Naive thymus-derived CD8-positive, alpha-beta T cell (primary cell): ENCODE results near the gene PARP15. TPM values are rescaled to one million over a fixed set of nuclear protein-coding genes. Genes with fewer than 3 reads are reported as not detected.

Source experiments
- ATAC-seq, 2 donors: fragments of 150-1000 bp; cut with Tn5 transposase in 1 of 2; sonication (Bioruptor Pico), chemical (Tn5 transposase) in 1 of 2; 1 replicate in 1 of 2; 2 replicates in 1 of 2; pipeline ENCODE4 v1.10.0; 2021; ENCODE audit warnings: mild to moderate bottlenecking in 2 of 2, moderate library complexity in 2 of 2
- POLR2A ChIA-PET: fragments of 350-600 bp; sonication (Branson Sonifier 250); formaldehyde crosslinking; loops from one replicate; lab custom pipeline; 2021; ENCODE audit warnings: antibody characterized with exemption; lab: Charles Lee
- DNase-seq, 10 donors: peaks; one replicate each; pipeline versions ENCODE4 v3.0.0 to v3.0.0-alpha.2; 2020 to 2022
- H3K27ac Mint-ChIP-seq, 10 donors: one replicate each; pipeline ENCODE4 v1.8.0; 2020 to 2022; ENCODE audit warnings: mild to moderate bottlenecking in 10 of 10, mixed read lengths in 10 of 10, moderate library complexity in 4 of 10, inconsistent platforms in 1 of 10
- H3K27me3 Mint-ChIP-seq, 5 donors: one replicate each; pipeline ENCODE4 v1.8.0; 2021 to 2022; ENCODE audit warnings: mixed read lengths in 5 of 5
- H3K36me3 Mint-ChIP-seq, 3 donors: one replicate each; pipeline ENCODE4 v1.8.0; 2020 to 2022; ENCODE audit warnings: mixed read lengths in 3 of 3, mild to moderate bottlenecking in 2 of 3, inconsistent platforms in 1 of 3
- H3K4me1 Mint-ChIP-seq, 4 donors: one replicate each; pipeline ENCODE4 v1.8.0; 2021 to 2022; ENCODE audit warnings: mixed read lengths in 4 of 4
- H3K4me3 Mint-ChIP-seq, 10 donors: one replicate each; pipeline ENCODE4 v1.8.0; 2020 to 2022; ENCODE audit warnings: mild to moderate bottlenecking in 10 of 10, mixed read lengths in 10 of 10, moderate library complexity in 6 of 10, inconsistent platforms in 1 of 10
- H3K9me3 Mint-ChIP-seq, 9 donors: one replicate each; pipeline ENCODE4 v1.8.0; 2020 to 2022; ENCODE audit warnings: mixed read lengths in 9 of 9, mild to moderate bottlenecking in 3 of 9, inconsistent platforms in 1 of 9, moderate library complexity in 1 of 9
- polyA plus RNA-seq, 3 donors: library from polyadenylated mRNA; unstranded; fragments of 300-500 nt; fragmentation: Illumina TruSeq; gene quantifications; one replicate each; pipeline ENCODE4 v1.2.3, GENCODE V29; 2021
- total RNA-seq, 8 experiments: library from RNA in 2 of 8; stranded (reverse) in 2 of 8; gene quantifications; one replicate each; pipeline ENCODE4 v1.2.3 and lab custom pipeline; 2021 to 2026

The PARP15 gene
- total and polyA plus RNA-seq, 5 experiments from 2014 or later = 5.4 to 61.9 (median 8.4) TPM

DNA sequence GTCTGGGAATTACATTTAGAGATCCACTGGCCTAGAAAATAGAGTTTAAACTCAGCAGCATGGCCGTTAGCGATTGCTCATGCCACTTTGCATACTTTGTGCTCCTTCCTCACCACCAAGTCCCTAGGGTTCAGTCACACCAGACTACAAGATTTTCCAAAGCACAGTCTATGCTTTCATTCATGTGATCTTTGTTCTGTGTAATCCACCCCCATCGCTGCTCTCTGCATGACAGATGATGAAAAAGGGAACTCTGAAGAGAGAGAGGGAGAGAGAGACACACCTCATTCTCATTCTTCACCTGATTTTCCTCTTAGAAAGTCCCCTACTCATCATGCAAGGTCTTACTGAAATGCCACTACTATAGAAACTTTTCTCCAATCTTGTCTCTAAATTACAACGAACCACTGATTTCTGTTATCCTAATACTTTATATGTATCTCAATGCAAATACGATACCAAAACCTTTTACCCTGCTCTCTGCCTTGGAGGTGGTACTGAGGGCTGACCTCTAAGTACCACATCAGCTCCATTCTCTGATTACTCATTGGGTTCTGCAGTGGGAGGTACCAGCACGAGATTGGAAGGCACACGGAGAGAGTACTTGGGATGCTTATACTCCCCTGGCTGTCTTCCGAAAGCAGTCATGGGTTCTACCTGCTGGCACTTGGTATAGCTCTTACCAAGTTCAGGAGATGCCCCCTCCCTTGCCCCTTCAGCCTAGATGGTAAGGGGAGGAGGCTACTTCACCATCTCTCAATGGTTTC is 1.1 kb upstream of the PARP15 start:
- peak in 1 of 2 donors; percentile 34 for ATAC-seq
- POLR2A ChIA-PET = interaction anchor here (0.6 to 3.4 kb wide), 5 partner anchors 8 to 589 kb away, joined by 3 to 29 read pairs (median 4); partner anchors contain the start of genes DTX3L and PARP9
- peak in 1 of 10 donors; percentile 19 for DNase-seq
- peaks cover 7 to 28% (median 18%) of the 10 kb centered on the region in 3 donors for H3K36me3 Mint-ChIP-seq
- H3K27me3 Mint-ChIP-seq = no peaks in the 10 kb centered on the region
- peaks cover 17 to 77% (median 44%) of the 10 kb centered on the region in 4 donors for H3K4me1 Mint-ChIP-seq
- H3K27ac Mint-ChIP-seq = peak overlapping the region in 8 of 10 donors; percentile 5 to 100 (median 96)
- H3K9me3 Mint-ChIP-seq = peaks cover 0 to 7% (median 2%) of the 10 kb centered on the region in 9 donors
- peak overlapping the region in 8 of 10 donors; percentile 16 to 100 (median 99) for H3K4me3 Mint-ChIP-seq

DNA sequence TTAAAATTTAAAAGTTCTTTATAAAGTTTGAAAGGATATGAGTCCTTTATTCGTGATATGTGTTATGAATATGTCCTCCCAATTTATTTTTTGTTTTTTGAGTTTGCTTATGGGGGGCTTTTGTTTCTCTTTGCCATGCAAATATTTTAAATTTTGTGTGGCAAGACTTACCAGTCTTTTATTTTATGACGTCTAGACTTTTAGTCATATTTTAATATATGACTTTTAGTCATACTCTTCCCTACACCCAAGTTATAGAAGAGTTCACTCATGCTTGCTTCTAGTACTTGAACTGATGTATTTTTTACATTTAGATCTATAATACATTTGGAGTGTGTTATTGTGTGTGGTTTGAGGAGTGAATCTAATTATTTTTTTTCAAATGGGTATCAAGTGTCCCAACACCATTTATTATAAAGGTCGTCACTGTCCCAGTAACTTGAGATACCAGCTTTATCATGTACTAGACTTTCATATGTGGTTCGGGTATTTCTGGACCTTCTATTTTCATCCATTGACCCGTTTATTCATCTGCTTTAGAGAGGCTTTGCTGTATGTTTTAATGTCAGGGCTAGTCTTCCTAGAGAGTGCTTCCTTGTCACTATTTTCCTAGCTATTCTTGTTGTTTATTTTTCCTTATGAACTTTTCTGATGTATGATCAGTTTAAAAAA is 755 bp downstream of the PARP15 start:
- Mint-ChIP-seq H3K4me3 (peak overlapping the region; percentile 96 to 100 (median 99)), H3K27me3 (no peaks in the 10 kb centered on the region), H3K36me3 (peaks cover 20 to 27% (median 24%) of the 10 kb centered on the region in 3 donors), H3K4me1 (peaks cover 14 to 71% (median 37%) of the 10 kb centered on the region in 4 donors), H3K27ac (peak overlapping the region; percentile 59 to 100 (median 97)), H3K9me3 (peaks cover 3 to 25% (median 18%) of the 10 kb centered on the region in 9 donors)
- DNase-seq (no peak), ATAC-seq (peak in 1 of 2 donors; percentile 27)
- POLR2A ChIA-PET = interaction anchor here (0.6 to 3.4 kb wide), 8 partner anchors 9 to 1000 kb away, joined by 3 to 29 read pairs (median 3); partner anchors contain the start of genes DTX3L, PARP14 and PARP9

DNA sequence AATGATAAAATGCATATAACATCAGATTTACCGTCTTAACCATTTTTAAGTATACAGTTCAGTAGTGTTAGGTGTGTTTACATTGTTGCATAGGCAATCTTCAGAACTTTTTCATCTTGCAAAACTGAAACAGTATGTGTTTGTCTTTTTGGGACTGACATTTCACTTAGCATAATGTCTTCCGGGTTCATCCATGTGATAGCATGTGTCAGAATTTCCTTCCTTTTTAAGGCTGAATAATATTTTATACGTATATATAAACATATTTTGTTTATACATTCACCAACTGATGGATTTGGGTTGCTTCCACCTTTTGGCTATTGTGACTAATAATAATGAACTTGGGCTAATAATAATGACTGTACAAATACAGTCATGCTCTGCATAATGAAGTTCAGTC is 3.0 kb downstream of the PARP15 start:
- POLR2A ChIA-PET = no interaction called here
- Mint-ChIP-seq H3K27me3 (no peaks in the 10 kb centered on the region), H3K4me3 (no peak overlapping the region), H3K9me3 (peaks cover 10 to 37% (median 22%) of the 10 kb centered on the region in 9 donors), H3K36me3 (peaks cover 36 to 38% (median 37%) of the 10 kb centered on the region in 3 donors), H3K4me1 (peaks cover 17 to 67% (median 32%) of the 10 kb centered on the region in 4 donors), H3K27ac (peak overlapping the region in 1 of 10 donors; percentile 97)
- DNase-seq (no peak), ATAC-seq (no peak)

DNA sequence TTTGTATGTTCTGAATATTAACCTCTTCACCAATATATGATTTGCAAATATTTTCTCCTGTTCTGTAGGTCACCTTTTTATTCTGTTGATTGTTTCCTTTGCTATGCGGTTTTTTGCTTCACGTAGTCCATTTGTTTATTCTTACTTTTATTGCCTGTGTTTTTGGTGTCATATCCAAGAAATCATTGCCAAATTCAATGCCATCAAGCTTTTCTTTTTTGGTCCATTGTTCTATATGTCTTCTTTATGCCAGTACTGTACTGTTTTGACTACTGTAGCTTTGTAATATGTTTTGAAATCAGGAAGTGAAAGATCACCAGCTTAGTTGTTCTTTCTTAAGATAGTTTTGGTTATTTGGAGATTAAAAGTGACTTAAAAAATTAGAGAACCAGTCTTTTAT is 4.2 kb downstream of the PARP15 start:
- ATAC-seq = no peak
- Mint-ChIP-seq H3K9me3 (peaks cover 10 to 37% (median 22%) of the 10 kb centered on the region in 9 donors), H3K36me3 (peaks cover 38 to 42% (median 40%) of the 10 kb centered on the region in 3 donors), H3K27me3 (no peaks in the 10 kb centered on the region), H3K4me1 (peaks cover 13 to 65% (median 28%) of the 10 kb centered on the region in 4 donors), H3K4me3 (no peak overlapping the region), H3K27ac (peak overlapping the region in 3 of 10 donors; percentile 3 to 97 (median 22))
- POLR2A ChIA-PET = interaction anchor here (0.9 kb wide), 1 partner anchor 18 kb away, joined by 3 read pairs; the partner anchor contains the start of genes DTX3L and PARP9
- no peak for DNase-seq

DNA sequence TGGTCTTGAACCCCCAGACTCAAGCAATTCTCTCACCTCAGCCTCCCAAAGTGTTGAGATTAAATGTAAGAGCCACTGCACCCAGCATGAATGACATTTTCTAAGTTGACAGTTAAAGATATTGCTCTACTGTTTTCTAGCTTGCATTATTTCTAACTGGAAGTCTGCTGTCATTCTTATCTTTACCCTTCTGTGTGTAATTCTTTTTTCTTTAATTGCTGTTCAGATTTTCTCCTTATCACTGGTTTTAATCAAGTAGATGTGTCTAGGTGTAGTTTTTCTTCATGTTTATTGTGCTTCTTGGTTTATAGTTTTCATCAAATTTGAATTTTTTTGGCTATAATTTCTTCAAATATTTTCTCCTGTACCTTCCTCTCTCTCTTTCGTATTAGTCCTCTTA is 4.9 kb downstream of the PARP15 start:
- Mint-ChIP-seq H3K4me1 (peaks cover 13 to 64% (median 26%) of the 10 kb centered on the region in 4 donors), H3K4me3 (no peak overlapping the region), H3K9me3 (peaks cover 10 to 37% (median 22%) of the 10 kb centered on the region in 9 donors), H3K36me3 (peaks cover 38 to 42% (median 39%) of the 10 kb centered on the region in 3 donors), H3K27ac (peak overlapping the region in 5 of 10 donors; percentile 6 to 74 (median 57)), H3K27me3 (no peaks in the 10 kb centered on the region)
- ATAC-seq (no peak), DNase-seq (no peak)
- POLR2A ChIA-PET = interaction anchor here (0.9 kb wide), 1 partner anchor 18 kb away, joined by 3 read pairs; the partner anchor contains the start of genes DTX3L and PARP9

DNA sequence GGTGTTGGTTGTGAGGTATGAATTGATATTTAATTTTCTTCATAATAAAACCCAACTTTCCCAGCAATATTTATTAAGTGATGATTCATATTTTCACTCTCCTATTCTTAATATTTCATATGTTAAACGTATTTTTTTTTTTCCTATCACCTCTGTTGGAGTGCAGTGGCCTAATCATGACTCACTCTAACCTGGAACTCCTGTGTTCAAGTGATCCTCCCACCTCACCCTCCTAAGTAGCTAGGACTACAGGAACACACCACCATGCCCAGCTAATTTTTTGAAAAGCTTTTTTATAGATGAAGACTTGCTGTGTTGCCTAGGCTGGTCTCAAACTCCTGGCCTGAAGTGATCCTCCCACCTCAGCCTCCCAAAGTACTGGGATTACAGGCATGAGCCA is 8.6 kb downstream of the PARP15 start:
- DNase-seq = no peak
- no peak for ATAC-seq
- Mint-ChIP-seq H3K27me3 (no peaks in the 10 kb centered on the region), H3K4me1 (peaks cover 12 to 63% (median 21%) of the 10 kb centered on the region in 4 donors), H3K4me3 (no peak overlapping the region), H3K27ac (peak overlapping the region in 1 of 10 donors; percentile 5), H3K9me3 (peaks cover 10 to 33% (median 22%) of the 10 kb centered on the region in 9 donors), H3K36me3 (peaks cover 36 to 47% (median 43%) of the 10 kb centered on the region in 3 donors)
- POLR2A ChIA-PET = no interaction called here

DNA sequence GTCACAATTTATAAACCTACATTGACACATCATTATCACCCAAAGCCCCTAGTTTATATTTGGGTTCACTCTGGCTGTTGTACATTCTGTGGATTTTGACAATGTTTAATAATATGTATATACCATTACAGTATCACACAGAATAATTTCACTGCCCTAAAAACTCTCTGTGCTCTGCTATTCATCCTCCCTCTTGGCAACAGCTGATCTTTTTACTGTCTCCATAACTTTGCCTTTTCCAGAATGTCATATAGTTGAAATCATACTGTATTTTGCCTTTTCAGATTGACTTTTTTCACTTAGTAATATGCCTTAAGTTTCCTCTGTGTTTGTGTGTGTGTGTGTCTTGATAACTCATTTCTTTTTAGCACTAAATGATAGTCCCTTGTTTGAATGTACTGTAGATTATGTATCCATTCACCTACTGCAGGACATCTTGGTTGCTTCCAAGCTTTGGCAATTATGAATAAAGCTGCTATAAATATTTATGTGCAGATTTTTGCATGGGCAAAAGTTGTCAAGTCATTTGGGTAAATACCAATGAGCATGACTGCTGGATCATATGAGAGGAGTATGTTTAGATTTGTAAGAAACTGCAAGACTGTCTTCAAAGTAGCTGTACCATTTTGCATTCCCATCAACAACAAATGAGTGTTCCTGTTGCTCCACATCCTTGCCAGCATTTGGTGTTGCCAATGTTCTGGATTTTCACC is 9.5 kb downstream of the PARP15 start:
- POLR2A ChIA-PET = interaction anchor here (1.3 kb wide), 1 partner anchor 8 kb away, joined by 3 read pairs; no protein-coding TSS in a partner anchor
- Mint-ChIP-seq H3K4me1 (peaks cover 9 to 59% (median 20%) of the 10 kb centered on the region in 4 donors), H3K9me3 (peaks cover 6 to 25% (median 15%) of the 10 kb centered on the region in 9 donors), H3K4me3 (peak overlapping the region in 1 of 10 donors; percentile 44), H3K27me3 (no peaks in the 10 kb centered on the region), H3K36me3 (peaks cover 28 to 44% (median 41%) of the 10 kb centered on the region in 3 donors), H3K27ac (peak overlapping the region in 2 of 10 donors; percentile 3 to 67)
- ATAC-seq (no peak), DNase-seq (no peak)

DNA sequence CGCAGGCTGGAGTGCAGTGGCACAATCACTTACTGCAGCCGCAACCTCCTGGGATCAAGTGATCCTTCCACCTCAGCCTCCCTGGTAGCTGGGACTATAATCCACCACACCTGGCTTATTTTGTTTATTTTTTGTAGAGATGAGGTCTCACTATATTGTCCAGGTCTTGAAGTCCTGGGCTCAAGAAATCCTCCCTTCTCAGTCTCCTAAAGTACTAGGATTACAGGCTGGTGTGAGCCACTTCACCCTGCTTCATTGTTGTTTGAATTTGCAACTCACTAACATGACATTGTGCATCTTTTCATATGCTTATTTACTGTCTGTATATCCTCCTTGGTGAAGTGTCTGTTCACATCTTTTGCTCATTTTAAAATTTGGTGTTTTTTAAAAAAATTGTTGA is 10.1 kb downstream of the PARP15 start:
- POLR2A ChIA-PET = interaction anchor here (1.3 kb wide), 1 partner anchor 9 kb away, joined by 3 read pairs; no protein-coding TSS in a partner anchor
- H3K4me1 Mint-ChIP-seq = peaks cover 9 to 59% (median 20%) of the 10 kb centered on the region in 4 donors
- ATAC-seq (no peak), DNase-seq (no peak)
- peaks cover 2 to 18% (median 11%) of the 10 kb centered on the region in 9 donors for H3K9me3 Mint-ChIP-seq
- H3K27me3 Mint-ChIP-seq = no peaks in the 10 kb centered on the region
- no peak overlapping the region for H3K27ac Mint-ChIP-seq
- H3K36me3 Mint-ChIP-seq = peaks cover 23 to 42% (median 41%) of the 10 kb centered on the region in 3 donors
- H3K4me3 Mint-ChIP-seq = no peak overlapping the region

DNA sequence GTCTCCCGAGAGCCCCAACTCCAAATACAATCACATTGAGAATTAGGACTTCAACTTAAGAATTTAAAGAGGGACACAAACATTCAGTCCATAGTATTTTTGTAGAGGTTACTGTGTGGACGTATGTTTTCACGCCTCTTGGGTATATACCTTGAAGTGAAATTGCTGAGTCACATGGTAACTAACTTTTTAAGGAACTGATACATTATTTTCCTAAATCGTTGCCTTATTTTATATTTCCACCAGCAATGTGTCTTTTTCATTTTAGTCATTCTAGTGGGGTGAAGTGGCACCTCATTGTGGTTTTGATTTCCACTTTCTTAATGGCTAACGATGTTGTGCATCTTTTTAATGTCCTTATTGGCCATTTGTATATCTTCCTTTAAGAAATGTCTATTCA is 11.8 kb downstream of the PARP15 start:
- Mint-ChIP-seq H3K4me3 (no peak overlapping the region), H3K36me3 (peaks cover 10 to 28% (median 26%) of the 10 kb centered on the region in 3 donors), H3K4me1 (peaks cover 6 to 52% (median 20%) of the 10 kb centered on the region in 4 donors), H3K27me3 (no peaks in the 10 kb centered on the region), H3K9me3 (peaks cover 0 to 3% (median 0%) of the 10 kb centered on the region in 9 donors), H3K27ac (no peak overlapping the region)
- no peak for ATAC-seq
- no peak for DNase-seq
- POLR2A ChIA-PET = no interaction called here

DNA sequence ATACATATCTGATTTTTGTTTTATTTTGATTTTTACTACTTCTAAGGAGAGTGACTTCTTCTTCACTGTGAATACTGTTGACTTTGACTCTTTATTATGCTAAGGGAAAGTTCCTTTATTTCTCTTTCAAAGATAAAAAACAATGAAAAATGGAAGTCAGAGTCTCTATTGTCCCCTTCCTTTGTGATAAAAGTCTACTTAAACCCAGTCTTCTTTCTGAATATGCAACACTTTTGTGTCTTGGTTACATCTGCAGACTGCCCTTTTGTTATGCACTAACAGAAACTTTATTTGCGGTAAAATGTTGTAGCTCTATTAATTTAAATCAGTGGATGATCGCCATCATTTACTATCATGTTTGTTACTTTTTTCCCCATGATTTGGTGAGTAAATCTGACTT is 13.2 kb downstream of the PARP15 start:
- Mint-ChIP-seq H3K4me3 (no peak overlapping the region), H3K36me3 (peaks cover 1 to 23% (median 15%) of the 10 kb centered on the region in 3 donors), H3K4me1 (peaks cover 9 to 48% (median 18%) of the 10 kb centered on the region in 4 donors), H3K9me3 (no peaks in the 10 kb centered on the region), H3K27me3 (no peaks in the 10 kb centered on the region), H3K27ac (peak overlapping the region in 1 of 10 donors; percentile 51)
- POLR2A ChIA-PET = no interaction called here
- ATAC-seq (no peak), DNase-seq (no peak)

DNA sequence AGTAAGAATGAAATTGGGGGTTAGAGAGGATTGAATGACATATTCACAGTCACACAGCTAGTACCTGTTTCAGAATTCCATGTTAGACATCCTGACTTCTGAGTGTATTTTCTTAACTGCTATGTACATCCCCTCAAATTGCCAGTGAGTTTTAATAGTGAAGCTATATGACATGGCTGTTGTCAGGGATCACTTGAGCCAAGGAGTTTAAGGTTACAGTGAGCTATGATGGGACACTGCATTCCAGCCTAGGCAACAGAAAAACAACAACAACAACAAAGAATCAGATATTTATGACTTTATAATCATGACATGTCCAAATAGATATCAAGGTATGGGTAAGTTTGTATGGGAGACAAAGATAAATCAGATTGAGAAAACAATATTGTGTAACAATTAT is 16.6 kb downstream of the PARP15 start:
- H3K9me3 Mint-ChIP-seq = peaks cover 0 to 5% (median 0%) of the 10 kb centered on the region in 9 donors
- ATAC-seq (no peak), DNase-seq (no peak)
- H3K27ac Mint-ChIP-seq = no peak overlapping the region
- H3K27me3 Mint-ChIP-seq = no peaks in the 10 kb centered on the region
- no peak overlapping the region for H3K4me3 Mint-ChIP-seq
- H3K4me1 Mint-ChIP-seq = peaks cover 8 to 30% (median 9%) of the 10 kb centered on the region in 4 donors
- H3K36me3 Mint-ChIP-seq = peaks cover 0 to 24% (median 20%) of the 10 kb centered on the region in 3 donors
- POLR2A ChIA-PET = no interaction called here
